GM12864 (cell line): ENCODE measurements around the gene TMEM255B.
"Not testable (repeated sequence)": the region's sequence is repeated elsewhere in the genome, so short reads cannot be mapped to it uniquely, and the experiment has no call there.

Experiments
- DNase-seq: peaks from one replicate; pipeline ENCODE4 v3.0.0-alpha.2; 2011; ENCODE audit warnings: low read depth
- H3K4me3 ChIP-seq: 2 replicates; pipeline ENCODE4 v1.5.1; 2011; ENCODE audit warnings: mild to moderate bottlenecking, low read depth, low read length, control low read depth
- CTCF ChIP-seq: IDR thresholded peaks from 2 replicates; pipeline ENCODE4 v1.5.1; 2011; ENCODE audit warnings: low read depth, mild to moderate bottlenecking, moderate library complexity, low read length, control low read depth, inconsistent platforms; ENCODE audit errors: missing control alignments

Gene TMEM255B

GRCh38 chr13:113827021-113827420, 68.0 kb downstream of the TMEM255B start:
- no peak for DNase-seq
- no peak overlapping the region for H3K4me3 ChIP-seq
- no peak for TF ChIP-seq CTCF

GRCh38 chr13:113828282-113828825, 69.3 kb downstream of the TMEM255B start:
- no peak for TF ChIP-seq CTCF
- no peak overlapping the region for H3K4me3 ChIP-seq
- no peak for DNase-seq

- DNase-seq, H3K4me3 ChIP-seq: not testable (repeated sequence)
These were observed 71.5 kb downstream of the TMEM255B start for GRCh38 chr13:113830426-113830950.

- H3K4me3 ChIP-seq = no peak overlapping the region
- TF ChIP-seq CTCF = no peak
- no peak for DNase-seq
These were observed 72.0 kb downstream of the TMEM255B start for GRCh38 chr13:113831061-113831460.

- DNase-seq = no peak
- TF ChIP-seq CTCF = no peak
- no peak overlapping the region for H3K4me3 ChIP-seq
These were observed 73.2 kb downstream of the TMEM255B start for GRCh38 chr13:113832205-113832604.

GRCh38 chr13:113832631-113833030, 73.6 kb downstream of the TMEM255B start:
- no peak overlapping the region for H3K4me3 ChIP-seq
- no peak for TF ChIP-seq CTCF
- no peak for DNase-seq

GRCh38 chr13:113833111-113833830, 74.2 kb downstream of the TMEM255B start:
- H3K4me3 ChIP-seq = no peak overlapping the region
- no peak for DNase-seq
- no peak for TF ChIP-seq CTCF

- H3K4me3 ChIP-seq, DNase-seq: not testable (repeated sequence)
These were observed 75.0 kb downstream of the TMEM255B start for GRCh38 chr13:113834006-113834405.
